GM13976 (cell line): ENCODE results near the gene GOSR2.

Experiments used
- DNase-seq: peaks from one replicate; pipeline ENCODE4 v3.0.0; 2012; ENCODE audit warnings: low spot score
- CTCF ChIP-seq: IDR thresholded peaks from 2 replicates; pipeline ENCODE4 v1.5.1; 2012; ENCODE audit warnings: borderline replicate concordance, mild to moderate bottlenecking; ENCODE audit not compliant: insufficient read depth; ENCODE audit errors: extremely low read depth, missing control alignments, control extremely low read depth
- in situ Hi-C: fragments of 300-500 bp; cut with MboI; formaldehyde crosslinking; loops from one replicate; pipeline ENCODE4 v1.12.0; 2022; ENCODE audit warnings: low sequenced_read_pairs, mixed read lengths, inconsistent platforms; ENCODE audit not compliant: unreplicated experiment

The GOSR2 gene

GRCh38 chr17:46991617-46992016, 68.7 kb downstream of the GOSR2 start:
- in situ Hi-C loops = loop anchor here (25.0 kb wide), 1 partner anchor 204 kb away; no protein-coding TSS in a partner anchor
- no peak for DNase-seq
- no peak for TF ChIP-seq CTCF
